Measurements from ENCODE around the gene DTNBP1.

GRCh38 chr6:15615802-15616201 lies 47.0 kb downstream of the DTNBP1 start:
- TF ChIP-seq REST (IDR thresholded peaks at IDR 0.05), result no peak
- TF ChIP-seq CTCF (IDR thresholded peaks at IDR 0.05; ENCODE audit: low read depth, low read length, missing input control), result no peak
- no peak for TF ChIP-seq EGR1 (IDR thresholded peaks at IDR 0.05; ENCODE audit: low read depth in 2 of 2)
- TF ChIP-seq MAX (IDR thresholded peaks at IDR 0.05), result no peak
- TF ChIP-seq RAD21 (IDR thresholded peaks at IDR 0.05), result no peak
- TF ChIP-seq ZBTB33 (IDR thresholded peaks at IDR 0.05), result no peak

Data from liver (tissue), 3 donors.